Keratinocyte (primary cell): ENCODE results near the gene KLHL21. TPM values are rescaled to one million over a fixed set of nuclear protein-coding genes. Genes with fewer than 3 reads are reported as not detected.

Experiments used
- DNase-seq: peaks from one replicate; pipeline ENCODE4 v3.0.0-alpha.2; 2011; ENCODE audit warnings: low read depth, missing footprints, low spot score
- FAIRE-seq: peaks from 2 replicates; lab custom pipeline; 2011; peaks lifted over from hg19 to GRCh38; lab: Jason Lieb, UNC
- H2AFZ ChIP-seq: 2 replicates; pipeline ENCODE4 v1.6.0; 2012; ENCODE audit warnings: low read length, control low read depth, inconsistent platforms; ENCODE audit not compliant: control insufficient read depth
- H3K27ac ChIP-seq: 2 replicates; pipeline ENCODE4 v1.5.1; 2011; ENCODE audit warnings: low read length; ENCODE audit not compliant: control insufficient read depth, insufficient read depth
- H3K27me3 ChIP-seq: 3 replicates; pipeline ENCODE4 v1.6.0; 2011; ENCODE audit warnings: low read length; ENCODE audit not compliant: control insufficient read depth, insufficient read depth; ENCODE audit errors: extremely low read depth
- H3K36me3 ChIP-seq, 2 experiments: 2 replicates in 1 of 2; 3 replicates in 1 of 2; pipeline ENCODE4 v1.5.1; 2011; ENCODE audit warnings: low read length in 2 of 2, mild to moderate bottlenecking in 1 of 2; ENCODE audit not compliant: control insufficient read depth in 2 of 2, insufficient read depth in 2 of 2; ENCODE audit errors: extremely low read depth in 1 of 2
- H3K4me1 ChIP-seq: 3 replicates; pipeline ENCODE4 v1.5.1; 2011; ENCODE audit warnings: low read length; ENCODE audit not compliant: control insufficient read depth, insufficient read depth; ENCODE audit errors: extremely low read depth
- H3K4me2 ChIP-seq: 3 replicates; pipeline ENCODE4 v1.6.0; 2011; ENCODE audit warnings: low read depth, low read length; ENCODE audit not compliant: control insufficient read depth, insufficient read depth; ENCODE audit errors: extremely low read depth
- H3K4me3 ChIP-seq, 3 experiments: fragments of 200-600 bp in 1 of 3; sonication (generic) in 1 of 3; 2 replicates in 2 of 3; 3 replicates in 1 of 3; pipeline ENCODE4 v1.5.1; 2011 to 2016; ENCODE audit warnings: low read length in 3 of 3, mild to moderate bottlenecking in 3 of 3, control low read depth in 2 of 3, inconsistent platforms in 1 of 3, low read depth in 1 of 3, mixed read lengths in 1 of 3, mixed run types in 1 of 3, moderate library complexity in 1 of 3; ENCODE audit not compliant: control insufficient read depth in 2 of 3, insufficient read depth in 2 of 3; ENCODE audit errors: extremely low read depth in 1 of 3
- H3K79me2 ChIP-seq: 2 replicates; pipeline ENCODE4 v1.6.0; 2012; ENCODE audit warnings: low read length; ENCODE audit not compliant: control insufficient read depth, insufficient read depth
- H3K9ac ChIP-seq: 3 replicates; pipeline ENCODE4 v1.6.0; 2011; ENCODE audit warnings: low read length; ENCODE audit not compliant: control insufficient read depth, insufficient read depth; ENCODE audit errors: extremely low read depth
- H3K9me1 ChIP-seq: 3 replicates; pipeline ENCODE4 v1.6.0; 2011; ENCODE audit warnings: low read length; ENCODE audit not compliant: control insufficient read depth, insufficient read depth; ENCODE audit errors: extremely low read depth
- H3K9me3 ChIP-seq: 2 replicates; pipeline ENCODE4 v1.5.1; 2012; ENCODE audit warnings: low read depth, low read length; ENCODE audit not compliant: control insufficient read depth
- H4K20me1 ChIP-seq: 3 replicates; pipeline ENCODE4 v1.6.0; 2011; ENCODE audit warnings: low read length; ENCODE audit not compliant: control insufficient read depth, insufficient read depth; ENCODE audit errors: extremely low read depth
- EZH2 ChIP-seq: IDR thresholded peaks from one replicate; pipeline ENCODE4 v1.6.1; 2012; ENCODE audit warnings: inconsistent platforms, mild to moderate bottlenecking, low read length, moderate library complexity
- dilution Hi-C: fragments of 300-500 bp; cut with MboI; formaldehyde crosslinking; loops from one replicate; pipeline ENCODE4 v1.7.0; 2020; ENCODE audit warnings: low sequenced_read_pairs; ENCODE audit not compliant: extremely low pct_ligation_motif_present
- polyA plus RNA-seq, 5 experiments: library from polyadenylated mRNA; depleted of rRNA in 3 of 5; stranded (reverse) in 3 of 5; stranded (forward) in 1 of 5; unstranded in 1 of 5; fragments of >200 nt; gene quantifications; 1 replicate in 1 of 5; 2 replicates in 3 of 5; 3 replicates in 1 of 5; pipeline versions ENCODE4 v1.2.1 to v1.2.3, GENCODE V29; 2011 to 2012; ENCODE audit warnings: missing spikeins in 2 of 5, low read depth in 1 of 5, low replicate concordance in 1 of 5
- TF ChIP-seq, protein P1 (sequence below), 3 experiments: IDR thresholded peaks in 1 of 3; conservative IDR thresholded peaks in 1 of 3; optimal IDR thresholded peaks in 1 of 3; 2 replicates in 2 of 3; 3 replicates in 1 of 3; pipeline versions ENCODE3 to v1.5.1; 2011; ENCODE audit warnings: low read length in 3 of 3, mild to moderate bottlenecking in 3 of 3, moderate library complexity in 2 of 3, control low read depth in 1 of 3, inconsistent platforms in 1 of 3; ENCODE audit not compliant: insufficient read depth in 2 of 3; ENCODE audit errors: extremely low read depth in 1 of 3

The KLHL21 gene
- polyA plus RNA-seq, 1 donor (not counting 4 experiments of a cell fraction or from before 2014, with no cell fraction given): 24.8 TPM

DNA sequence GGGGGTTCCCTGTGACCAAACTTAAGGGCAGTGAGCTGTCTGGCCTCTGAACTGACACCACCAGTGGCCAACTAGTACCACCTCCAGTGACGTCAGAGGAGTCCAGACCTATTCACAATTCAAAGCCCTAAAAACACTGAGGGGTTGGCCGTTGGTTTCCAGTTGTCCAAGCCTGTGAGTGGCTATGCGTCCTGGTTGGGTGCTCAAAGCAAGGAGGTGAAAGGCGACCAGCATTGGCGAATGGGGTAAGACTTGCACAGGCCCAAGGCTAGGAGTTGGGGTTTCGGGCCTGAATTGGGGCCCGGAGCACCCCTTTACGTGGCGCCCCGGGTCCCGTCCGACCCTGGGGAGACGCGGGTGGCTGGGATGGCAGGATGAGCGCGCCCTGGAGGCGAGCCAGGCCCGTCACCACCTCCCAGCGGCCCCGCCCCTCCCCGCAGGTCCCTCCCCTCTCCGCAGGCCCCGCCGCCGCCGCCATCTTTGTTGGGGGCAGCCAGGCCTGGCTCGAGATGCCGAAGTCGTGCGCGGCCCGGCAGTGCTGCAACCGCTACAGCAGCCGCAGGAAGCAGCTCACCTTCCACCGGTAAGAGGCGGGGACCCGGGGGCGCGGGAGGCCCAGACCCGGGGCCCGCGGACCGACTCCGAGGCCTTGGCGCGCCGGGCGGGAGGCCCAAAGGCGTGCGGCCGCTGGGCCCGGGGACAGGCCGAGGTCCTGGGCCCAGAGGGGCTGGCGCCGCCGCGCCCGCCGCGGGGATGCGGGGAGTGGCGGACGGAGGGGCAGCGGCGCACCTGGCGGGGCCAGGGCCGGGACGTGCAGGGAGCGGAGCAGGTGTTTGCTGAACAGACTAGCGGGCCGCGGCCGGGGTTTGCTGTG, 22.3 kb upstream of the KLHL21 start, which contains the start of gene THAP3:
THAP3 (plus strand) TSS at position 159 of the 874 bp plus-strand sequence; CDS start at position 510, 351 bp downstream.
- TF ChIP-seq, protein P1, sequence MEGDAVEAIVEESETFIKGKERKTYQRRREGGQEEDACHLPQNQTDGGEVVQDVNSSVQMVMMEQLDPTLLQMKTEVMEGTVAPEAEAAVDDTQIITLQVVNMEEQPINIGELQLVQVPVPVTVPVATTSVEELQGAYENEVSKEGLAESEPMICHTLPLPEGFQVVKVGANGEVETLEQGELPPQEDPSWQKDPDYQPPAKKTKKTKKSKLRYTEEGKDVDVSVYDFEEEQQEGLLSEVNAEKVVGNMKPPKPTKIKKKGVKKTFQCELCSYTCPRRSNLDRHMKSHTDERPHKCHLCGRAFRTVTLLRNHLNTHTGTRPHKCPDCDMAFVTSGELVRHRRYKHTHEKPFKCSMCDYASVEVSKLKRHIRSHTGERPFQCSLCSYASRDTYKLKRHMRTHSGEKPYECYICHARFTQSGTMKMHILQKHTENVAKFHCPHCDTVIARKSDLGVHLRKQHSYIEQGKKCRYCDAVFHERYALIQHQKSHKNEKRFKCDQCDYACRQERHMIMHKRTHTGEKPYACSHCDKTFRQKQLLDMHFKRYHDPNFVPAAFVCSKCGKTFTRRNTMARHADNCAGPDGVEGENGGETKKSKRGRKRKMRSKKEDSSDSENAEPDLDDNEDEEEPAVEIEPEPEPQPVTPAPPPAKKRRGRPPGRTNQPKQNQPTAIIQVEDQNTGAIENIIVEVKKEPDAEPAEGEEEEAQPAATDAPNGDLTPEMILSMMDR (optimal IDR thresholded peaks at IDR 0.05 in 1 of 3, IDR thresholded peaks at IDR 0.05 in 1 of 3, conservative IDR thresholded peaks at IDR 0.05 in 1 of 3; ENCODE audit: extremely low read depth in 1 of 3, insufficient read depth in 2 of 3, low read length in 3 of 3): peak in 1 of 3 experiments; percentile 26
- TF ChIP-seq EZH2: no peak
- H2AFZ ChIP-seq: peak within 1 kb of the TSS; percentile 74
- H3K9ac ChIP-seq: peak within 1 kb of the TSS; percentile 80
- no peaks in the 10 kb centered on the region for H3K27me3 ChIP-seq
- H3K4me3 ChIP-seq: peak within 1 kb of the TSS; percentile 66 to 91 (median 88)
- H3K9me3 ChIP-seq: no peaks in the 10 kb centered on the region
- peak within 1 kb of the TSS; percentile 82 for H3K4me2 ChIP-seq
- dilution Hi-C loops: no loop called here
- peaks cover 18 to 26% of the 10 kb centered on the region in 2 experiments for H3K36me3 ChIP-seq
- DNase-seq (no peak), FAIRE-seq (peak; percentile 20)
- peaks cover 33% of the 10 kb centered on the region for H3K79me2 ChIP-seq
- peaks cover 11% of the 10 kb centered on the region for H3K4me1 ChIP-seq
- no peaks in the 10 kb centered on the region for H3K9me1 ChIP-seq
- peak within 1 kb of the TSS; percentile 67 for H3K27ac ChIP-seq
- peaks cover 2% of the 10 kb centered on the region for H4K20me1 ChIP-seq

DNA sequence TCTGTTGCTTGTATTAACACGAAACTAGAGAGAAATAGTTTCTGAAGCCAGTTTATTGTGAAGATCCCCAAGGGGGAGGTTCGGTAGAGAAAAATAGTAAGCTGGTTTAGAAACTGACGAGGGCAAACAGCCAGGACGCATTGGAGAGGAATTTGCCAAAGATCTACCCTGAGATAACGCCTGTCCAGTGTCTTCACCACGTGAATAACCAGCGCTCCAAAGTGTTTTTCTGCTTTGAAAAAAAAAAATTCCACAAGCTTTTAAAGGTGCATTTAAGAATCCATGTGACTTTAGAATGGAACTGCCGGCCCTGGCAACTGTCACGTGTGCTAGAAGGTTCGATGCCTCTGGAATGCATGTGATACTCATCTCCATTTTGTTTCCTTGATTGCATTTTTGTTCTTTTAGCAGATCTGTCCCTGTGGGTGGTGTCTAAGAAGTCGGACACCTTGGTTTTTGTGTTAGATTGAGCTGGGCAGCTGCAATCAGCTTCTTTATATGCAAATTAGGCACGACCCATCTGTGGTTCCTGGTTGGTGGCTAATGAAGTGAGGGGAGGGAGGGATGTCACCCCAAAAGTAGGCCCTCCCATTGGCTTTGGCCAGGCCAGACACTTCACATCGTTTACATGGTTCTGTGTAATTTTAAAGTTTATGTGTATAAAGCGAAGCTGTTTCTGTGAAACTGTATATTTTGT, 20.7 kb upstream of the KLHL21 start:
- Histone ChIP-seq H3K9ac (no peak overlapping the region), H3K27ac (no peak overlapping the region), H2AFZ (no peak overlapping the region), H3K9me3 (no peaks in the 10 kb centered on the region), H3K79me2 (peaks cover 34% of the 10 kb centered on the region), H3K4me3 (no peak overlapping the region), H4K20me1 (peaks cover 2% of the 10 kb centered on the region), H3K36me3 (peaks cover 17 to 21% of the 10 kb centered on the region in 2 experiments), H3K4me1 (peaks cover 11% of the 10 kb centered on the region), H3K4me2 (no peak overlapping the region), H3K27me3 (no peaks in the 10 kb centered on the region), H3K9me1 (no peaks in the 10 kb centered on the region)
- DNase-seq (no peak), FAIRE-seq (no peak)
- TF ChIP-seq EZH2: no peak
- dilution Hi-C loops: no loop called here
